GM12864 (cell line): ENCODE data around the gene SEMA5B.

Experiments used
- DNase-seq: peaks from one replicate; pipeline ENCODE4 v3.0.0-alpha.2; 2011; ENCODE audit warnings: low read depth
- H3K4me3 ChIP-seq: 2 replicates; pipeline ENCODE4 v1.5.1; 2011; ENCODE audit warnings: mild to moderate bottlenecking, low read depth, low read length, control low read depth
- TF ChIP-seq, protein P1 (sequence below): IDR thresholded peaks from 2 replicates; pipeline ENCODE4 v1.5.1; 2011; ENCODE audit warnings: low read depth, mild to moderate bottlenecking, moderate library complexity, low read length, control low read depth, inconsistent platforms; ENCODE audit errors: missing control alignments

Gene SEMA5B

DNA sequence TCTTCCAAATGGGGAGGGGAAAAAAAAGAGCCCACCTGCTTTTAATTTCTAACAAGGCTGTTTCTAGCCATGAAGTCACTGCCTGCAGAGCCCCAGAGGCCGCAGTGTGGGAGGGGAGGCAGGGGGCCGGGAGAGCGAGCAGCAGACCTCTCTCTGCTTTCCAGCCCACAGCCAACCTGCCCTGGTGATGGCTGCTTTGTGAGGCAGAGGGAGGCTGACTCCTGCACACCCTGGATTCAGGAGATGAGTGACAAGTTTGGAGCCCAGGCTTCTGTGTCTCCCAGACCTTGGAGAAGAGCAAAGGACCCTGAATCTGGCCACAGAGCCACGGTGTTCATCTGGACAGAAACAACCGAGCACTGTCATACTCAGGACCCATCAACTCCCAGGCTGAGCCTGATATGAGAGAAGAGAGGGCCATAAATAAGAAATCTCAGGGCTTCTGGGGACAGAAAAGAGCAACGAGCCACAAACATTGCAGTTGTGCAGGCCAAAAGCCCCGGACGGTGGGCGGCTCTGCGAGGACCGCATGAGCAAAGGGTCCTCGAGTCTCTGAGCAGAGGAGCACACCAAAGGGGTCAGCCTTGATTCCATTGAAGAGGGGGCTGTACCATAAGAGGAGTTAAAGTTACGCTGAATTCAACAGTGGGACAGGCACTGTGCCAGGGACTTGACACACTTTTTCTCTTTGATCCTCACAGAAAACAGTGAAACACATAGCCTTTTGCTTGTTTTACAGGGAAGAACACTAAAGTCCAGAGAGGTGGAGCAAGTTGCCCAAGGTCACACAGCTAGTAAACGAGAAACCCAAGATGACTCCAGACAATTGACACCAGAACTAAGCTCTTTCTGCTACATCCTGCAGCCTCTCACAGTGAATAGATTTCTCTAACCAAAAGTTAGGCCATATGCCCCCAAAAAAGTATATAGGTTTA is 97.2 kb downstream of the SEMA5B start:
- TF ChIP-seq, protein P1, sequence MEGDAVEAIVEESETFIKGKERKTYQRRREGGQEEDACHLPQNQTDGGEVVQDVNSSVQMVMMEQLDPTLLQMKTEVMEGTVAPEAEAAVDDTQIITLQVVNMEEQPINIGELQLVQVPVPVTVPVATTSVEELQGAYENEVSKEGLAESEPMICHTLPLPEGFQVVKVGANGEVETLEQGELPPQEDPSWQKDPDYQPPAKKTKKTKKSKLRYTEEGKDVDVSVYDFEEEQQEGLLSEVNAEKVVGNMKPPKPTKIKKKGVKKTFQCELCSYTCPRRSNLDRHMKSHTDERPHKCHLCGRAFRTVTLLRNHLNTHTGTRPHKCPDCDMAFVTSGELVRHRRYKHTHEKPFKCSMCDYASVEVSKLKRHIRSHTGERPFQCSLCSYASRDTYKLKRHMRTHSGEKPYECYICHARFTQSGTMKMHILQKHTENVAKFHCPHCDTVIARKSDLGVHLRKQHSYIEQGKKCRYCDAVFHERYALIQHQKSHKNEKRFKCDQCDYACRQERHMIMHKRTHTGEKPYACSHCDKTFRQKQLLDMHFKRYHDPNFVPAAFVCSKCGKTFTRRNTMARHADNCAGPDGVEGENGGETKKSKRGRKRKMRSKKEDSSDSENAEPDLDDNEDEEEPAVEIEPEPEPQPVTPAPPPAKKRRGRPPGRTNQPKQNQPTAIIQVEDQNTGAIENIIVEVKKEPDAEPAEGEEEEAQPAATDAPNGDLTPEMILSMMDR: no peak
- no peak for DNase-seq
- no peak overlapping the region for H3K4me3 ChIP-seq

DNA sequence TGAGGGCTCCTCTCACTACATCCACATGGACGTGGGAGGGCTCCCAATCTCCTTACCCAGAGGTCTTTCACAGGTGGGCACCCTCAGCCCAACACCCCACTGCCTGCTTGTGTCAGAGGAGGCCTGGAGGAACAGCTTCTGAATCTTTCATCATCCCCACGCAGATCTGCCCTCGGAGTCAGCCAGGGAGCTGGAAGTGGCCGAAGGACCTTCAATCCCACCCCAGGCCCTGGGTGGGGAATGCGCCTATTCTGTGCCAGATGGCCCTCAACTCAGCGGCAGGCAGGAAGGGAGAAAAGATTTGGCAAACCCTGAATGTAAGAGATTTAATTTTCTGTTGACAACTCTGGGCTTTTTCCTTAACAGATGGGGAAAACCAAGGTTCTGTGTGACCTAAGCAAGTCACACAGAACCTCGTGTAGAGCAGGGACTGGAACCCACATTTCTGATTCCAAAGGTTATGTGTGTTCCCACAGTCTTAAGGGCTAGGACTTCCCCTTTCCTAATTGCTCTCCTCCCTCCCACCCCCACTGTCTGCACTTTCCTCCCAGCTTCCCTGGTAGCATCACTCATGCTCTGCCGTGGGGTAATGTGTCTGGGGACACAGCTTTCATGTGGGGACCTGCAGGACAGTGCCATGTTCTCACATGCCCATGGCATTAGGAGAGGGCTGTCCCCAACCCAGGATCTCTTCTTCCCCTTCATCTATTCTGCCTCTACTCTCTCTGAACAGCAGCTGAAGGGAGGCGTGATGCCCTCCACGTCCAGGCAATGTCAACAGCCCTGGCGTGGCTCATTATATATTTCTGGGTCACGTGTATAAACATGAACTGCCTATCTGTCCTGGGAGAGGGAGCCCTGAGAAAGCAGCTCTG is 98.1 kb downstream of the SEMA5B start:
- no peak overlapping the region for H3K4me3 ChIP-seq
- TF ChIP-seq, protein P1: no peak
- no peak for DNase-seq

- TF ChIP-seq, protein P1: no peak
- no peak for DNase-seq
- no peak overlapping the region for H3K4me3 ChIP-seq
Measured at GRCh38 chr3:122928396-122929187, 99.0 kb downstream of the SEMA5B start.

DNA sequence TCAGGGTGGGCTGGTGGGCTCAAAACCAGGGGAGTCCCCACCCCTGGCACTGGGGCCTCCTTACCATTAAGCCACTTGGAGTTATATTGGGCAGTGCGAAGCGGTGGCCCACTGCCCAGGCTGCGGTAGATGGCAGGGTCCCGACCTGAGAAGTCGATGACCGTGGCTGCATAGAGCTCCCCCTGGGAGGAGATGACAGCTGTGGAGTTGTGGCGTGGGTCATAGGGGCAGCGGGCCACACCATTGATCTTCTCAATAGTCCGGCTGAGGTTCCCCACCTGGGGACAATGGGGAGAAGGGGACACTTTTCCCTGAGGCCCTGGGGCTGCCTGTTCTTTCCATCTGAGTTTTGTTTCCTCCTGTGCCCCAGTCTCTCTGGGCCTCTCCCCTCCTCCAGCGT is 99.8 kb downstream of the SEMA5B start:
- TF ChIP-seq, protein P1: no peak
- no peak for DNase-seq
- no peak overlapping the region for H3K4me3 ChIP-seq

- DNase-seq: no peak
- no peak overlapping the region for H3K4me3 ChIP-seq
- TF ChIP-seq, protein P1: no peak
Measured at GRCh38 chr3:122926811-122927210, 100.8 kb downstream of the SEMA5B start.

- no peak overlapping the region for H3K4me3 ChIP-seq
- TF ChIP-seq, protein P1: no peak
- no peak for DNase-seq
Measured at GRCh38 chr3:122926322-122926721, 101.2 kb downstream of the SEMA5B start.
